SK-N-SH (cell line): Measurements from ENCODE around the gene SNRNP70. TPM values are rescaled to one million over a fixed set of nuclear protein-coding genes. Genes with fewer than 3 reads are reported as not detected.
"Not testable (repeated sequence)": the region's sequence is repeated elsewhere in the genome, so short reads cannot be mapped to it uniquely, and the experiment has no call there.

Source experiments
- CTCF ChIA-PET: fragments of 300-600, 350-600 bp; formaldehyde crosslinking; extraction: SDS; loops from one replicate; lab custom pipeline; 2021; lab: Yijun Ruan, JAX
- POLR2A ChIA-PET: fragments of 350-600 bp; sonication (Branson Sonifier 250); formaldehyde crosslinking; extraction: SDS; loops from one replicate; lab custom pipeline; 2020; ENCODE audit warnings: antibody characterized with exemption, inconsistent platforms; lab: Yijun Ruan, JAX
- DNase-seq: peaks from one replicate; pipeline ENCODE4 v3.0.0; 2012
- H2AFZ ChIP-seq: fragments of 200-600 bp; sonication (generic); 2 replicates; pipeline ENCODE4 v1.8.1; 2016; ENCODE audit warnings: antibody characterized with exemption, mild to moderate bottlenecking, low read depth
- H3F3A ChIP-seq: fragments of 200-600 bp; sonication (generic); replicated peaks from 2 replicates; pipeline ENCODE3; 2016; ENCODE audit warnings: antibody characterized with exemption, mild to moderate bottlenecking; ENCODE audit not compliant: insufficient read depth
- H3K27ac ChIP-seq, 2 experiments: fragments of 200-500 bp in 1 of 2; fragments of 200-600 bp in 1 of 2; sonication (Bioruptor generic) in 1 of 2; sonication (generic), shearing (Covaris generic) in 1 of 2; 2 replicates each; pipeline versions ENCODE4 v1.5.1 to v1.6.1; 2014 to 2016; ENCODE audit warnings: low read depth in 2 of 2, inconsistent platforms in 1 of 2, low read length in 1 of 2, mild to moderate bottlenecking in 1 of 2, mixed read lengths in 1 of 2
- H3K27me3 ChIP-seq: fragments of 200-600 bp; sonication (generic), shearing (Covaris generic); 2 replicates; pipeline ENCODE4 v1.6.1; 2016; ENCODE audit warnings: mixed run types; ENCODE audit not compliant: insufficient read depth
- H3K36me3 ChIP-seq, 2 experiments: fragments of 200-500 bp in 1 of 2; fragments of 200-600 bp in 1 of 2; sonication (Bioruptor generic) in 1 of 2; sonication (generic) in 1 of 2; replicated peaks in 1 of 2; 2 replicates each; pipeline versions ENCODE3 to v1.5.1; 2014 to 2016; ENCODE audit warnings: low read length in 1 of 2, mild to moderate bottlenecking in 1 of 2; ENCODE audit not compliant: insufficient read depth in 2 of 2, control insufficient read depth in 1 of 2
- H3K4me1 ChIP-seq, 2 experiments: fragments of 200-500 bp in 1 of 2; fragments of 200-600 bp in 1 of 2; sonication (Bioruptor generic) in 1 of 2; sonication (generic), shearing (Covaris generic) in 1 of 2; 2 replicates each; pipeline versions ENCODE4 v1.5.1 to v1.6.1; 2014 to 2016; ENCODE audit warnings: low read depth in 1 of 2, low read length in 1 of 2, mixed run types in 1 of 2; ENCODE audit not compliant: insufficient read depth in 2 of 2, control insufficient read depth in 1 of 2
- H3K4me2 ChIP-seq: fragments of 200-600 bp; sonication (generic), shearing (Covaris generic); 2 replicates; pipeline ENCODE4 v1.6.1; 2017; ENCODE audit warnings: mixed run types
- H3K4me3 ChIP-seq, 2 experiments: fragments of 200-500 bp in 1 of 2; fragments of 200-600 bp in 1 of 2; sonication (Bioruptor generic) in 1 of 2; sonication (generic), shearing (Covaris generic) in 1 of 2; 2 replicates each; pipeline versions ENCODE4 v1.5.1 to v1.8.1; 2014 to 2016; ENCODE audit warnings: low read depth in 2 of 2, inconsistent platforms in 1 of 2, low read length in 1 of 2, mild to moderate bottlenecking in 1 of 2, mixed read lengths in 1 of 2, moderate library complexity in 1 of 2
- H3K79me2 ChIP-seq: fragments of 200-600 bp; sonication (generic); 2 replicates; pipeline ENCODE4 v1.8.1; 2017; ENCODE audit warnings: mild to moderate bottlenecking; ENCODE audit not compliant: insufficient read depth
- H3K9ac ChIP-seq: fragments of 200-600 bp; sonication (generic); 2 replicates; pipeline ENCODE4 v1.6.1; 2017; ENCODE audit warnings: mixed run types
- H3K9me2 ChIP-seq: fragments of 200-600 bp; sonication (generic); 2 replicates; pipeline ENCODE4 v1.6.1; 2017; ENCODE audit warnings: mixed run types
- H3K9me3 ChIP-seq: fragments of 200-600 bp; sonication (generic); 2 replicates; pipeline ENCODE4 v1.6.1; 2017; ENCODE audit warnings: mixed run types, mild to moderate bottlenecking, moderate library complexity
- H4K20me1 ChIP-seq: fragments of 200-600 bp; sonication (generic); 2 replicates; pipeline ENCODE4 v1.6.1; 2017; ENCODE audit warnings: mild to moderate bottlenecking, mixed run types; ENCODE audit not compliant: insufficient read depth
- FOSL2 ChIP-seq: IDR thresholded peaks from 2 replicates; pipeline ENCODE4 v1.4.0; 2012; ENCODE audit warnings: low read depth, mild to moderate bottlenecking, moderate library complexity, borderline replicate concordance
- FOXJ3 ChIP-seq: sonication (generic); formaldehyde crosslinking; IDR thresholded peaks from 2 replicates; pipeline ENCODE4 v1.5.1; 2020; ENCODE audit warnings: mild to moderate bottlenecking, missing genetic modification reagents
- FOXM1 ChIP-seq: IDR thresholded peaks from 2 replicates; pipeline ENCODE4 v1.4.0; 2012; ENCODE audit warnings: low read depth, mild to moderate bottlenecking
- JUND ChIP-seq: IDR thresholded peaks from 2 replicates; pipeline ENCODE4 v1.4.0; 2012
- TCF12 ChIP-seq: IDR thresholded peaks from 2 replicates; pipeline ENCODE4 v1.4.0; 2012
- WGBS: methylation state at CpG from one replicate; pipeline ENCODE4 v1.1.6; 2017; ENCODE audit warnings: low lambda C conversion rate; 5-methylcytosine and 5-hydroxymethylcytosine counted together
- polyA plus RNA-seq, 3 experiments: library from polyadenylated mRNA; depleted of rRNA; stranded (reverse); fragments of >200 nt; gene quantifications; 2 replicates each; pipeline ENCODE4 v1.2.3, GENCODE V29; 2012

SNRNP70 gene
- polyA plus RNA-seq, 1 of the 3 experiments (the other 2 are of a cell fraction), result 359 TPM

- H3K9me2 ChIP-seq, H3K79me2 ChIP-seq, H4K20me1 ChIP-seq, H3K4me3 ChIP-seq, CTCF ChIA-PET, DNase-seq, H3K9me3 ChIP-seq, H3K27me3 ChIP-seq, H3F3A ChIP-seq, H3K36me3 ChIP-seq, POLR2A ChIA-PET, H3K9ac ChIP-seq, H3K4me1 ChIP-seq: not testable (repeated sequence)
- Histone ChIP-seq H2AFZ (0 out of 2 replicates have a peak overlapping the region, but pooled peaks have one; percentile 11), H3K27ac (peak overlapping the region in 1 of 2 experiments; percentile 50; a peak in 1 of 4 replicates), H3K4me2 (peak overlapping the region; percentile 52)
- WGBS, result 29% methylated on average over 20 of the region's 26 CpGs
- TF ChIP-seq TCF12 (peak; percentile 8; the same call in 1 of the 2 replicates), FOSL2 (peak; percentile 42; the same call in 1 of the 2 replicates), JUND (0 out of 2 replicates have a peak, but pooled peaks have one; percentile 11)
These were observed 46.5 kb upstream of the SNRNP70 start for GRCh38 chr19:49038557-49039276.

GRCh38 chr19:49039736-49040135 is 45.5 kb upstream of the SNRNP70 start:
- H3K36me3 ChIP-seq, H3K79me2 ChIP-seq, H3K4me3 ChIP-seq, H3K27me3 ChIP-seq, H3F3A ChIP-seq, H3K27ac ChIP-seq, H3K9ac ChIP-seq, H3K4me1 ChIP-seq, H2AFZ ChIP-seq, H3K9me3 ChIP-seq, H4K20me1 ChIP-seq, H3K9me2 ChIP-seq, H3K4me2 ChIP-seq, DNase-seq, POLR2A ChIA-PET, CTCF ChIA-PET: not testable (repeated sequence)
- WGBS, result 88% methylated on average over 4 of the region's 9 CpGs

DNA sequence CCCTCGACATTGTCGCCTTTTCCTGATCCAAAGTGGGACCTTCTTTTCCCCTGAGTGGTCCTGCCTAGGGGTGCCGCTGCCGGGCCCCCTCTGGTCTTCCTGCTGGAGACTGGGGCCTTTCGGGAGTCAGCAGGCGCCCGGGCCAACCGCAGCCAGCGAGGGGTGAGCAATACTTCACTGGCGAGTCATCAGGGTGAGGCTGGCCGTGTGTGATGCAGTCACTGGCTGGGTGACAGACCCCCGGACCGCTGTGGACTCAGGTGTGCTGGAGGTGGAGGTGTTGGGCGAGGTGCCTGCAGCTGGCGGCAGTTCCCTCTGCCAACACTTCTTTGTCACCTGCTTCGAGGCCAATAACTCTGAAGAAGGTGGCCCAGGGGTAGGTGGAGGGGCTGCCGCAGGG is 43.1 kb upstream of the SNRNP70 start:
- no peak overlapping the region for H3K4me3 ChIP-seq
- H3K4me2 ChIP-seq, result no peak overlapping the region
- H3K36me3 ChIP-seq, result no peaks in the 10 kb centered on the region
- no peak overlapping the region; a peak in 1 of 4 replicates for H3K27ac ChIP-seq
- H3K79me2 ChIP-seq, result no peaks in the 10 kb centered on the region
- DNase-seq, result no peak
- CTCF ChIA-PET, result interaction anchor here (1.1 kb wide), 1 partner anchor 156 kb away, joined by 3 read pairs; no protein-coding TSS in a partner anchor
- no peak overlapping the region for H3K9ac ChIP-seq
- H3K9me3 ChIP-seq, result no peaks in the 10 kb centered on the region
- H3F3A ChIP-seq, result no peaks in the 10 kb centered on the region
- H3K9me2 ChIP-seq, result no peaks in the 10 kb centered on the region
- POLR2A ChIA-PET, result no interaction called here
- H3K27me3 ChIP-seq, result no peaks in the 10 kb centered on the region
- no peak overlapping the region; the same call in 1 of the 2 replicates for H2AFZ ChIP-seq
- no peaks in the 10 kb centered on the region for H3K4me1 ChIP-seq
- H4K20me1 ChIP-seq, result no peaks in the 10 kb centered on the region
- WGBS, result 44% methylated on average over 14 of the region's 17 CpGs
- no peak for TF ChIP-seq FOXM1
- no peak for TF ChIP-seq FOXJ3 (CRISPR knock-in tag)

DNA sequence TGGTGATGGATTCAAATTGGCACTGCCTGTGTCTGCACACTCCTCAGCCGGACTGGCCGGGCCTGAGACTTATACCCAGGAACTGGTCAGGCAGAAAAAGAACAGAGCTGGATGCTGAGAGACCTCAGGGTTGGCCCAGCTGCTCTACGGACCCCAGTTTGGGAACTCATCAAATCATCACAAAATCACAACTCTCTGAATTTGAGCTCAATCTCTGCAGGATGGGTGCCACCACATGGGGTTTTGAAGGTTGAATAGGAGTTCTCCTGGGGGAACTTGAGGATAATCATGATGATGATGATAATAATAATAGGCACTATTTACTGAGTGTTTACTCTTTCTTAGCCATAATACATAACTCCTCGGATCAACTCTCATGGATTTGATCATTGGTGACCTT is 42.6 kb upstream of the SNRNP70 start:
- H4K20me1 ChIP-seq, H3K4me3 ChIP-seq, H3K79me2 ChIP-seq, H3K36me3 ChIP-seq, DNase-seq, H3K4me2 ChIP-seq, H3K27me3 ChIP-seq, POLR2A ChIA-PET, H3K27ac ChIP-seq, H3K4me1 ChIP-seq, H3K9ac ChIP-seq, H3F3A ChIP-seq, H3K9me3 ChIP-seq, H2AFZ ChIP-seq, H3K9me2 ChIP-seq: not testable (repeated sequence)
- 64% methylated on average over 1 of the region's 4 CpGs for WGBS
- CTCF ChIA-PET, result interaction anchor here (0.7 to 1.1 kb wide), 2 partner anchors 156 to 1465 kb away, joined by 3 read pairs; no protein-coding TSS in a partner anchor

- H3K79me2 ChIP-seq, POLR2A ChIA-PET, H3K27me3 ChIP-seq, H3K9ac ChIP-seq, H2AFZ ChIP-seq, H3K4me2 ChIP-seq, H3F3A ChIP-seq, H4K20me1 ChIP-seq, H3K4me1 ChIP-seq, H3K4me3 ChIP-seq, H3K9me3 ChIP-seq, DNase-seq, H3K9me2 ChIP-seq, CTCF ChIA-PET, H3K27ac ChIP-seq, H3K36me3 ChIP-seq: not testable (repeated sequence)
- 57% methylated on average over 13 of the region's 15 CpGs for WGBS
These were observed 41.7 kb upstream of the SNRNP70 start, which contains the start of gene CGB5 for GRCh38 chr19:49043548-49043947. TSS of gene CGB5 (plus strand) at chr19:49043848. CDS start at chr19:49044210, 362 bp downstream.

DNA sequence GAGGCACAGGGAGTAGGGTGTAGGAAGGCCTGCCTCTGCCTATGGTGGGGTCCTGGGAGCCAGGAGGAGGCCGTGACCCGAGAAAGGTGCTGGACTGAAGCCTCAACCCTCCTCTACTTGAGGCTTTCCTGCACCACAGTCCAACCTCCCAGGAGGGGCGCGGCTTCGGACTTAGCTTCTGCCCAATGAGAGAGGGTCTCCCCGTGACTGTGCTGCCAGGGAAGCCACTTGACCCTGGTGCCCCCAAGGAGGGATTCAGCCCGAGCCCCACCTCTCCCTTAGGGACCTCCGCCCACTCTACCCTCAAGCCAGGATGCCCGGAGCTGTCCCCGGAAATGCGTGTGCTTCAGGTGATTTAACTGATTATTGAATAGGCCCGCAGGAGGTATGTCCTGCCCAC is 36.2 kb upstream of the SNRNP70 start, which contains the start of gene CGB8:
Gene CGB8 (minus strand): TSS at position 101 of the 400 bp plus-strand sequence. CDS start 372 bp downstream, outside the sequence.
- H3K27me3 ChIP-seq, H3K9ac ChIP-seq, H2AFZ ChIP-seq, DNase-seq, H3F3A ChIP-seq, POLR2A ChIA-PET, H3K79me2 ChIP-seq, CTCF ChIA-PET, H3K36me3 ChIP-seq, H3K4me3 ChIP-seq, H4K20me1 ChIP-seq, H3K9me2 ChIP-seq, H3K4me1 ChIP-seq, H3K27ac ChIP-seq, H3K9me3 ChIP-seq, H3K4me2 ChIP-seq: not testable (repeated sequence)
- 70% methylated on average over 2 of the region's 12 CpGs for WGBS
